HG02884 (cell line): Measurements from ENCODE around the gene TBC1D9.

Source experiments
- ATAC-seq: cut with Tn5 transposase; IDR thresholded peaks from one replicate; pipeline ENCODE4 v1.9.1; 2021; ENCODE audit warnings: mild to moderate bottlenecking, moderate library complexity; ENCODE audit not compliant: unreplicated experiment

The TBC1D9 gene

DNA sequence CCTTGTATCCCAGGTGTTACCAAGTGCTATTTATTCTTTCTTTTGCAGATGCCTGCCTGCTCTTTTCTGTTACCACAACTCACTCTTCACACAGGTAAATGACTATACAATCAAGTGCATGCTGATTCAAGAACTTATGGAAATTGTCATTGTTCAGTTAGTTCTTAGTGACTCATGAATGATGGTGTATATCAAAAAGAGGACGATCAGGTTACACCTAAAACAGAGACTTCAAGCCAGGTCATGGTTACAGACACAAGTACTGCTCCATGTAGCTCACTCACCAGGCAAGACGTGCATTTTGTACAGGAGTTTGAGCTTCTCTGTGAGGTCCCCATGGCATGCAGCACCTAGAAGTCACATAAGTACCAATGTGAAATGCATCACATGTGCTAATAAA, 128.2 kb downstream of the TBC1D9 start:
- ATAC-seq = no peak

DNA sequence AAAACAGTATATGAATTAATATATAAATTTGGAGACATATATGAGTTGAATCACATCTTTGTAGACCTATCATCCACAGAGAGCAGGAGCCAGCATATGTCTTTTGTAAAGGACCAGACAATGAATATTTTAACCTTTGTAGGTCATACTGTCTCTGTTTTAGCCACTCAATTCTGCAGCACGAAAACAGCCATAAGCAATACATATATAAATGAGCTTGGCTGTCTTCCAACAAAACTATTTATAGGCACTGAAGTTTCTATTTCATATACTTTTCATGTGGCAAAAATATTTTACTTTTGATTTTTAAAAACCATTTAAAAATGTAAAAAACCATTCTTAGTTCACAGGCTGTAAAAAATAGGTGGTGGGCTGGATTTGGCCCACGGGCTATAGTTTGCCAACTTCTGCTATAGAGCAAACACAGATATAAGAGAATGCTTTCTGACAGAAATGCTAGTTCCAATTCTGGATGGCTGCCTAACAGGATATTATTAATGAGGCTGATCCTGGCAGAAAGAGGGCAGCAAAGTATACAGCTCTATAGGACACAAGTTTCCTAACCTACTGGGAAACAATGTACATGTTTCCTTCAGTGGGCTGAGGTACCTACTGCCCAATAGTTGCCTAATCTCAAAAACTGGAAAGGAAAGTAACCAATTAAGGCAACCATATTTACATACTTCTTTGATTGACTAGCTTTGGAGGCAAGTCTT, 129.4 kb downstream of the TBC1D9 start:
- no peak for ATAC-seq

DNA sequence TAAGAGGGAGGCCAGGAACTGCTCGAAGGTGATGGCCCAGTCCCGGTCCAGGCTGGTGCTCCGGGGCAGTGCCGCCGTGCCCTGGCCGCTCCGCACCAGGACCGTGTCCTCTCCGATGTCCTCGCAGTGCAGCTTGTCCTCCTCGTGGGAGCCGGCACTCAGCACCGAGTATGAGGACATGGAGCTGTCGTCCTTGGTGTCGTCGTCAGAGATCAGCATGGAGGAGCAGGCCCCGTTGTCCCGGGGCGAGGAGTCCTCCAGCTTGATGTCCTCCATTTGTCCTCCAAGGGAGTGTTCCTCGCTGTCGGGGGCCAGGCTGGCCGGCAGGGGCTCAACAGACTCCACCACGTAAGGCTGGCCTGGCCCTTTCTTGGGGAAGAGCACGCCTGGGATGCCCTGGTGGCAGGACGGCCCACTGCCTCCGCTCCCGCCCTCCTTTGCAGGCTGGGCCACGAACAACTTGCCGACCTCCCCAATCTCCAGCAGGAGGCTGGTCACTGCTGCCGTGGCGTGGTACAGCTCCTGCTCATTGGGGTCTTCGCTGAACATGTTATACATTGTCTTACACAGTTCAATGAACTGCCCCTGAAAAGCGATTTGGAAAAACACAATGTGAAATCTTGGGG, 133.7 kb downstream of the TBC1D9 start:
- no peak for ATAC-seq

GRCh38 chr4:140621161-140621560, 135.0 kb downstream of the TBC1D9 start:
- no peak for ATAC-seq

DNA sequence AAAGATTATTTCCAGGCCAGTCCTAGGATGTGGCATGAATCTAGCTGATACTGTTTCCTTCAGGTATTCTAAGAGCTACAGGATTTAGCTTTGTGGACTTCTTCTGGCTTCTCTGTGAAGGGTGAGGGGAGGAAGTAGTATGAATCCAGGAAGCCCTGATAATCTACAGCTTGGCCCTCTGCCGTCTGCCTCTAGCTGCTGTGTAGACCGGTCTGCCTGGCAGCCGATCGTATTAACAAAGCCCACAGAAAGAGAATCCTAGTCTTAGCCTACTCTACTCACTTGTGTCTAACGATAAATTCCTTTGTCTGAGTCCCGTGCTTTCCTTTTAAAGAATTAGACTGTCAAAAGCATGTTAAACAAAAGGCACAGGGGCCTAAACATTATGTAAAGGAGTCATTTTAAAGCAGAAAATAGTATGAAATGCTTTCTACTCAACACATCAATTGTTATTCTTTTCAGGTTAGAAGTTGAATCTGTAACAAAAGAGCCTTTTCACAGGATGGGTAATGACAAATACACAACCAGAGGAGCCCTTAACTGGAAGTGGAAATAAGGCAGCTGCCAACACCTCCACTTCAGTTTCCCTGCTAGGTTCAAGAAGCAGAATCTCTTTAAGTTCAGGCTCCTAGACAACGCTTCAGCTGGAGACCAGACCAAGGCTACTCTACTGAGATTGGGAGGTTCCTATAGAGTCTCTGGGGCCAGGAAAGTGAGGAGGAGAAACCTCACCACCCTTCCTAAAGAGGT, 138.5 kb downstream of the TBC1D9 start:
- ATAC-seq = no peak

- ATAC-seq = no peak
Observed at GRCh38 chr4:140615451-140615850, 140.7 kb downstream of the TBC1D9 start.

DNA sequence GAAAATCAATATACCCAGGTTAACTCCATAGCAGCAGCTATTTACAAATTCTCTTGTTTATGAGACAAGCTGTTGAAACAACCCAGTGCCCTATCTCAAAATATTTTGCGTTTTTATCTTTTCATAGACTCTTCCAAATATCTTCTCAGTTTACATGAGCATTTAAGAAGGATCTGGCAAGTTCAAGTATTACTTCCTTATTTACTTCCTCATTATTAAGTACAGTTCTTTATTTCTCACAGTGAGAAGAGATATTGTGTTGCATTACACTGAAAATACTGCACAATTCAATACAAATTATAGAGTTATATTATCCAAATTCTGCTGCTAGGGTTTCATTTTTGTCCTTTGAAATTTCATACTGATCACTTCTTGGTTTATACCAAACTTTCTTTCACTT, 143.8 kb downstream of the TBC1D9 start:
- no peak for ATAC-seq

DNA sequence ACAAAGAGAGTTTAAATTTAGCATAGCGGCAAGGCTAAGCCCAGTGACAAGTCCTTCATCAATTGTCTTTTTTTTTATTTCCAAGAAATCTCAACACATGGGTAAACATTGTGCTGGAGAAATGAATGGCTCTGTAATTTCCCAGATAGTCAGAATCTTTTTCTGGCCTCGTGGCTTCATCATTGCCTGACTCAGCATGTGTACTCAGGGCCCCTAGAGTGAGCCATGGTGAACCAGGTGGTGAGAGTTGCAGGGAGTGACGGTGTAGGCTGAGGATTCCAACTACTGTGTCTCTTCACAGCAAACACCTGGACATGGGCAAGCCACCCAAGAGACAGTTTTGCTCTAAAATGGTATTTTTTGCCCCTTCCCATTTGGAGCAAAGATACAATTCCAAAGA, 144.3 kb downstream of the TBC1D9 start:
- no peak for ATAC-seq

DNA sequence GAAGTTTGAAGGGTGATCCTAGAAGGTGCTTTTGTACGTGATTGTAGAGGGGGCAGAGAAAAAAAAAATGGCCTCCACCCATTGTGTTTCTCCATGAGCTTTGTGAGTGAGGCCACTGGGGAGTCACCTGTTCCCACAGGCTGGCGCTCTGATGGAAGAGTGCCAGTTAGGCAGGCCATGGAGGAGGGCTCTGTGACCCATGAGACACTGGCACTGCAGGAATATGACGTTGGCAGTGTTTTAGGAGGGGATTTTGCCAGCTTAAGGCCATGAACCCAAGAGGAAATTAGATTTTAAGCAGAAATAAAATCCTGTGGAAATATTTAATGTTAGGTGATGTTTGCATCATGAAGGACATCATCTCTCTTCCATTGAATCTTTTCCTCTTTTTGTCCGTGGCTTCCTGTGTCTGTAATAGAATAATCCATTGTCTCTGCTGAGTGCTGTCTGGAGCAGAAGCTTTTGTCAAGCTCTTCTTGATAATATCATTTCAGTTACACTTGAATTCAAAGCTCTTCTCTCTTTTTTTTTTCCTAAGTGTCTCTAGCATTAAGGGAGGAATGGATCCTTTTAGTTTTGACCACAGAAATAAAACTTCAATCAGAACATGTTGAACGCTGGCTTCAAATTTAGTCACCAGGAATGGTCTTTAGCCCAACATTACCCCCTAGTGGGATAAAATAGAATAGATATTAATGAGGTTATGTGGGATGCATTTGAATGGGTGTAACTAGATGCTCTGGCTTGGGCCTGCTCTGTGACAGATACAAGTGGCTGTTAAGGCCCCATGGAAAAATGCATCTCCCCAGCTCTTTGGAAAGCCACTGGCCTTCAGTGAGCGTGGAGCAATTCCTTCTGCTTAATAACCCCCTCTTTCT, 146.4 kb downstream of the TBC1D9 start:
- peak; percentile 89 for ATAC-seq

DNA sequence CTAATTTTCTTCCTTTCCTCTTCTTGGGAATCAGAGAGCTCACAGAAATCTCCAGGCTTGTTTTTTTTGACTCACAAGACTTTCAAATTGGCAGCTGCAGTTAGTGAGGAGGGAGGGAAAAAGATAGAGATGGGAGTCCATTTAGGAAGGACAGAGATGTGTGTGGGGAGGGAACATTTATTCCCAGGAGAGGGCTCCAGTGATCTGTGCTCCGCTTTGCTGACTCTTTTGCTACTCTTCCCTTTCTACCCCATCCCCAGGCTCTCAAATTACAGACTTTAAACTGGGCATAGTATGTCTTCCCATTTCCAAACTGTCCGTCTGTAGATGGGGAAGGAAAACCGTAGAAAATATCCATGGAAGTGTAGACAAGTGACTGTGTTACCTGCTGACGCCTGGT, 148.3 kb downstream of the TBC1D9 start:
- ATAC-seq = no peak

GRCh38 chr4:140604544-140604943, 151.6 kb downstream of the TBC1D9 start:
- ATAC-seq = no peak

DNA sequence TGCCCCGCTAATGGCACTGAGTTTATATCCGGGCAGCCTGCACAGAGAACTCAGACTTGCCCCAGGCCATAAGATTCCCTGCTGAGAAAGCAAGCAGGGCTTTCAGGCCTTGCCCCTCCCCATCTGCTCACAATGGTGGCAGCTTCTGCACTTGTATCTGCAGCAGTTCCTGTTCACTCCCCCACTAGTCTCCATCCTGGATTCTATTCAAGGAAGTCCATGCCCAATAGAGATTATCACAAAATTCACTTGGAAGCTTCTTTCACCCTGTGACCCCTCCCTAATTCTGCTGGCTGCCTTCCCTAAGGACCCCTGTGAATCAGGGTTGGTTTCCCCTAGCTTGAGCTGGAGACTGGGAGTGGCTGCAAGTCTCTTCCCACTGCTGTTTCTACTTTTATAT, 152.9 kb downstream of the TBC1D9 start:
- ATAC-seq = no peak

GRCh38 chr4:140602714-140603113, 153.5 kb downstream of the TBC1D9 start:
- no peak for ATAC-seq

- no peak for ATAC-seq
Observed at GRCh38 chr4:140600408-140600807, 155.8 kb downstream of the TBC1D9 start.

DNA sequence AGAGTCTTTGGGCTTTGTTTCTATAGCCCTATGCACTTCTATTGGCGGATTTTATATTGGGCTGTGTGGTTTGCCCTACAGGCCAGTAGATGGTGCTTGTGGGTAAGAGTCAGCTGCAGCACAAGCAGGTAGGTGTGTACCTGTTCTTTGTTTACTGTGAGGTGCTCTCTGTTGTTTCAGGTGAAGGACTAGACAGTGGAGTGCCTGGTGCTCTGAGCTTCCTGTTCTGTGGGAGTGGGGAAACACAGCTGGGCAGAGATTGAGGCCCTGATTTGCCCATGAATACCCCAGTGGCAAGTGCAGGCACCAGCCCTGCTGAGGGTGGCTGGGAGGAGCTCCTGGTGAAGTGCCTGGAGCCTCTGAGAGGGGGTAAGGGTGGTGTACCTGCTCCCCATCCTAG, 161.1 kb downstream of the TBC1D9 start:
- peak; percentile 95 for ATAC-seq

- ATAC-seq = no peak
Observed at GRCh38 chr4:140584439-140584838, 171.7 kb downstream of the TBC1D9 start.

DNA sequence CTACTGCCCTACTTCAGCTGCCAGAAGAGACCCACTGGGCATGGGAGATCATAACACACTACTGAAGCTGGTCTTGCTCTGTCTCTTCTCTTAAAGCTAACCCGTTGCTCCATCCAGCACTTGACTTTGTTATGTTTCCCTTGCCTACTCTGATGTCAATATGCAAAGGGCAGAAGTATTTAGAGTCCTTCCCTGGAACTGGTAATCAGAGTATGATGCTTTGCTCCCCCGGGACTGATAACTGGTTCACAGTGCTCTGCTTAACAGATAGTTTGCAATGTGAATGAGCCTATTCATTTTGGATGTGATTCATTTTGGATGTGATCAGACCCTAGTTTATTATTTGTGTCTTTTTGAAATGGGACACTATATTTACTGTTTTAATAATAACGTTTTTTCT, 175.1 kb downstream of the TBC1D9 start:
- no peak for ATAC-seq

GRCh38 chr4:140579278-140579677, 176.9 kb downstream of the TBC1D9 start:
- no peak for ATAC-seq

GRCh38 chr4:140575489-140575888, 180.7 kb downstream of the TBC1D9 start:
- ATAC-seq = no peak

- ATAC-seq = no peak
Observed at GRCh38 chr4:140571620-140572019, 184.6 kb downstream of the TBC1D9 start.
